Skin epidermis (tissue), 12 donors: ENCODE results near the gene GNAS.

Experiments
- H3K27ac ChIP-seq, 21 experiments: fragments of 200-600 bp; sonication (generic) in 11 of 21; one replicate each; pipeline ENCODE4 v1.5.0; 2020; ENCODE audit warnings: mild to moderate bottlenecking in 3 of 21, inconsistent platforms in 2 of 21, moderate library complexity in 2 of 21
- H3K4me3 ChIP-seq, 7 experiments: fragments of 200-600 bp; sonication (generic) in 2 of 7; one replicate each; pipeline ENCODE4 v1.5.0; 2020; ENCODE audit warnings: inconsistent platforms in 2 of 7, mild to moderate bottlenecking in 2 of 7, moderate library complexity in 1 of 7

Gene GNAS

DNA sequence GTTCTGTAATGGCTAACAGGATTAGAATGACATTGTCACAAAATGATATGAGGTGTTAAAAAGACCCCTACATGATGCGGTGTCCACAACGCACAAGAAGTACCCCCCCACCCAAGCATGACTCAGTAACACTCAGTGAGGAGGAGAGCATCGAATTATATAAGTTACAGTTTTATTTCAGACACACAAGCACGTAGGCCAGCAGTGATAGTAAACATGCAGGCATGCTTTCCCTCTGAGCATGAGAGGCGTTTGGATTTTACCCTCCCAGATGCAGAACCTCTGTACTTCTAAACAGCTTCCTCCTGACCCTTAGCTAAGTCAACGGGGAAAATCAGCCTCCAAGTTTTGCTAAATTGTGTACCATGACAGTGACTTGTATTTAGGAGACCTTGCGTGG is 23.9 kb downstream of the GNAS start:
- Histone ChIP-seq H3K4me3 (no peak overlapping the region), H3K27ac (no peak overlapping the region)

DNA sequence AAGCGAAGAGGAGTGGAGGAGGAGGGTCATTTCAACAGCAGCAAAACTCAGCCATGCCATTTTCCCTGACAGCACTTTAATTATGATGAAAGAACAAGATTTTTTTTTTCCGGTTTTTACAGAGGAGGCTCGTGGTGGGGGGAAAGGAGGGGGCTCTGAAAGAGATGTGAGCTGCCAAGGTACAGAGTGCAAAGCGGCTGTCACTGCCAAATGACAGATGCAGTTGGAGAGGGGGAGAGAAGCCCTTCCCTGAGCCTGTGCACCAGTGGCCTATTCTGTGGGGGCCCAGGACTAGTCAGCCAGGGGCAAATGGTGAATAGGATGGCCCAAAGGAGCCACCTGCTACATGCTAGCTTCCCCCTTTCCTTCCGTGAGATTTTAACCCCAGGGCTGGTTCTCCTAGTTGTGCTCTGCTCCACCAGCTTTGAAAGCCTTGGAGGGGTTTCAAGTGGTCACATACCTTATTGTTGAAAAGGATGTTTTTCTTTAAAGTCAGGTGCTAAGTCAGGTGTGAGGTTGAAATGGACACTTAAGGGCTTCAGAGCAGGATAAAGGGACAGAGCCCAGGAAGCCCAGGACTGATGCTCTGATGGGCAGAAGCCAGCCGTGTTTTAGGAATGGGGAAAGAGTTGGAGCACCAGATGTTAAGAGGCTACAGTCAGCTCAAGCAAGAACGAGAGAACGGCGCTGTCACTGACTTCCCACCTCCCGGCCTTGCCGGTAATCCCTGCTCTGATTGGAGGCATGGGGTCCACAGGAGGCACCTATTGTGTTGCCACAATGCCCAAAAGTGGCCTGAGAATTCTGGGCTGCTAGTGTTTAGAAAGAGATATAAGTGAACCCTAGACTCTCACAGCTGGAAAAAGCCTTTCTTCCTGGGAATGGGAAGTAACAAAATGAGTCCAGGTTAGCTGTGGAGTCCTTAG is 24.8 kb downstream of the GNAS start:
- Histone ChIP-seq H3K27ac (no peak overlapping the region), H3K4me3 (no peak overlapping the region)

DNA sequence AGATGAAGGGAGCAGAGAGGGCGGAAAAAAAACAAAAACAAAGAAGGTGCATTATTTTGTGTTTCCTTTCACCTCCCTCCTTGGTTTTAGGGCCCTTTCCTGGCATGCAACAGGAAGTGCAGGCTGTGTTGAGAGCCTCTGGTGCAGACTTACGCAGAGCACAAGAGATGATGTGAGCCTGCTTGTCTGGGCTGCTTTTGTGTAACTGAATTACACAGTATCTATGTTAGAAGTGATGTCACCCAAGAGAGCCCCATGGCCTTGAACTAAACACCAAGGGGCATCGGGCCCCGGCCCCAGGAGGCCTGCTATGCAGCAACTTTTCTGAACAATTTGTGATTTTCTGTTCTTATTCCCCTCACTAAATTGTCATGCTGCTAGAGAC is 25.5 kb downstream of the GNAS start:
- Histone ChIP-seq H3K27ac (no peak overlapping the region), H3K4me3 (no peak overlapping the region)

DNA sequence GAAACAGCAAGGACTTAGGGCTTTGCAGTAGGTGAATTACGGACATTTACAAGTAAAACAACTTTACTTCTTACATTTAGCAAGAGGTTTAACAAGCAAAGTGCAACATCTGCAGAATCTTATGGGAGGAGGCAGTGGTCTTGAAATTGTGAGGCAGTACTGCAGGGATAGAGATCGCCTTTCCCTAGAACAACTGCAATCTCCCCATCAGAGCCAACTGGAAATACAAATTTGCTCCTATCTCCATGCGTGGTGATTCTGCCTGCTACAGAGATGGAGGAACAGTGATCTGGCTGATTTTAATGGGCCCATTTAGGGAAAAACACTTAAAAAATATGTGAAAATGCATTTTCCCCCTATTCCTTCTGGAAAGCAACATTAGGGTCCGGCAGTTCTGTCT is 25.9 kb downstream of the GNAS start:
- Histone ChIP-seq H3K4me3 (no peak overlapping the region), H3K27ac (no peak overlapping the region)

DNA sequence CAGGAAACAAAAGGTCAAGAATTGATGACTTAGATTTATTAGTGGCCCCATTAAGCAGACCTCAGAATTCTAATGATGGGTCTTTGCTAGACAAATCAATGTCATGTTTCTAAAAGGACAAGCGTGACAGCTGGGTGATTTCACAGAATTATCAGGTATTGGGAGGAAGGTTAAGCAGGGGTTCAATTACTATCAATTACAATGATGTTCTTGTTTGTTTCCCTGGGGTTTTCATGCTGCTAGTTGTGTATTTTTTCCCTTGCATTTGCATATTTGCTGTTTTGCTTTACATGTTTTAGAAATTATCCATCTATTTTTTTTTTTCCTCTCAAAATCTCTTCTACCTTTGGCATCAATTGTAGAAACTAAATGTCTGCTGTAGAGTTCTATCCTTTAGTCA is 27.9 kb downstream of the GNAS start:
- H3K27ac ChIP-seq: no peak overlapping the region
- H3K4me3 ChIP-seq: no peak overlapping the region

DNA sequence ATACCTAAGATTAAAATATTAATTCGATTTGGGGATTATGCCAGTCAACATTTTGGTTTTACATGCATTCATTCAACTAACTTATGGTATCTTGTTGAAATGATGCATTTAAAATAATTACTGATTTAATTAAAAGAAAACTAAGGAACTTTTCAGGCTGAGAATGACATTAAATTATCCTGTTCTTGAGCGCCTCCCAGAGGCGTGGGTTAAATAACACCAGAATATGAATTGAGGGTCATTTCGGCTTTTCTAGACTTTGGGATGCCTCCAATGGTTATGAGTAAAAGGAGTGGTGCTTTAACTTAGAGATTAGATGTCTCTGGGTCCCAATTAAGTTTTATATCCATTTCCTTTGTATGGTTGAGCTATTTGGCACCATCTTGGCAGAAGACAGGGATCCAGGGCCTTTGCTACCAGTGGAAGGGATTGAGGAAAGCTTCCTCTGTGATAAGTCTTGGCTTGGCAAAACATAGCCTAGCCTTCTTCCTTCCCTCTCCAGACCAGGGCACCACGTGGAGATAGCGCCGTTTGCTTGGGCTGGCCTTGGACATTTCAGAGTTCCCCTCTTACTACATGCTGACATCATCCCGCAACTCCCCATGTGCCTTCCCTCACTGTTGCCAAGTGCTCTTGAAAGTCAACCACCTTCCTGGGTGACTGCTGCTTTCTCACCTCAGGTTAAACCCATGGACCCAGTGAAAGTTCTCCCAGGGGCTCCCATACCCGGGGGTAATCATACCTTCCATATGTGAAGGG is 28.7 kb downstream of the GNAS start:
- no peak overlapping the region for H3K4me3 ChIP-seq
- no peak overlapping the region for H3K27ac ChIP-seq

DNA sequence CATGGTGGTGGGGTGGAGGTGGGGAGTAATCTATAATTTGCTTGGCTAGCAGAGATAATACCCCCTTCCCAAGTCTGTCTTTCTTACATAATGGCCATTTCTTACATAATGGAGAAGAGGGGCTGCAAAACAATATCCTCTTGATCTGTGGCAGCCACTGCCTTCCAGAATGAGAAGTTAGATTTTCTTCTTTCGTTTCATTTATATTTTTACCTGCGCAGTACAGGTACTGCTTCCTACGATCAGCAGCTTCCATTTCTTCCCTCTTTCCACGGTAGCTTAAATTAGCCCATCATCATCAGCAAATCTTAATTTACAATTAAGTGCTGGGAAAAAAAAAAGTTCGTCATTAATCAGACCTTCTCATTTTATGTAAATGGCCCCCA is 30.2 kb downstream of the GNAS start:
- H3K27ac ChIP-seq: peak overlapping the region in 1 of 21 experiments; percentile 27

DNA sequence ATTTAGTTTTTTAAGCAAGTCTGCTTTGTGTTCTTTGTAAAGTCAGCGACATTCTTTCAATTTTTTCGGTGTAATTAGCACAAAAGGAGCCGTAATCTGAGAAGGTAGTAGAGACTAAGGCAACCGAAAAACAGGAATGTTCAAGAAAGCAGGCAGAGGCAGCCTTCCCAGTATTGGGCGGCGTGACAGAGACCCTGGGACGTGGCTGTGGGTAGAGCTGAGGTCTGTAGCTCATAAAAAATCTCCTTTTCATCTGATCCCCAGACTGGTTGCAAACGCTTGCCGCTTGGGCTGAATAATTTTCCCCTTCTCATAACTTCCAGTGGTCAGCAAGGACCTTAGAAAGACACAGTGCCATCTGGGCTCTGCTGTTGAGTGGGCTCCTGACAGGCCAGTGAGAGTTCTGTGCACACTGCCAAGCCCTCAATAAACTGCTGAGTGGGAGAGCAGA is 30.8 kb downstream of the GNAS start:
- H3K27ac ChIP-seq: peak overlapping the region in 2 of 21 experiments; percentile 26 to 44
- no peak overlapping the region for H3K4me3 ChIP-seq

More for the DNA sequence above, 30.2 kb downstream of the GNAS start:
- no peak overlapping the region for H3K4me3 ChIP-seq

DNA sequence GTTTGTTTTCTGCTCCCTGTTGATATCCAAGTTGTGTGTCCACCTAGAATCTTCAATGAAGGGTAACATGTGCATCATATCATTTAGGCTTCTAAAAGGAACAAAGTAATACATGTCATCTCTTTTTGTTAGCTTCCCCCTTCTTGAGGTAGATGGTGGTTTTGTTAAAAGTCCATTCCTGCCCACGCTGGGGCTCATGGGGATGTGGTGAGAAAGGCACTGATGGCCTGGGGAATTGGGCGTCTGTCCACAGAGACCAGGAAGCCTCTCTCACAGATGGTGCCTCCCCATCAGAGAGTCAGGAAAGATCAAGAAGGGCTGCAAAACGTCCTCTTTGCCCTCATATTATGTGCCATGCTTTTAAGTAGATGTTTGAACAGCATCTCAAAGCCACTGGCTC is 32.5 kb downstream of the GNAS start:
- Histone ChIP-seq H3K4me3 (no peak overlapping the region), H3K27ac (no peak overlapping the region)

DNA sequence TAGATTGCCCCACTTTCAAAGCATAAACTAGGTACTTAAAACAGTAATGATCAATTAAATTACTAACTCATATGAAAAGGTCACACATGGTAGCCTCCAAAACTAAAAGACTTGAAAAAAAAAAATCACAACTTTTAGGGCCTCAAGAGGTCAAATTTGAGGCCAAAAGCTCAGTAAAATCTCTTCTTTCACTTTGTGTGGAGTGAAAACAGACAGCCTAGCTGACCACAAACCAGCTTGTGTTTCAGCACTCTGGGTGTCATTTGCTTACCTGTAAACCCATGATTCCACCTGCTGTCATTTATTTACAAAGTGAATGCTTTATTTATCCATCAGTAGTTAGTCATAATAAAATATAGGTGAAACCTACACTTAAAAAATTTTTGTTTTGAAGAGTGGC is 34.0 kb downstream of the GNAS start:
- no peak overlapping the region for H3K27ac ChIP-seq
- H3K4me3 ChIP-seq: no peak overlapping the region

DNA sequence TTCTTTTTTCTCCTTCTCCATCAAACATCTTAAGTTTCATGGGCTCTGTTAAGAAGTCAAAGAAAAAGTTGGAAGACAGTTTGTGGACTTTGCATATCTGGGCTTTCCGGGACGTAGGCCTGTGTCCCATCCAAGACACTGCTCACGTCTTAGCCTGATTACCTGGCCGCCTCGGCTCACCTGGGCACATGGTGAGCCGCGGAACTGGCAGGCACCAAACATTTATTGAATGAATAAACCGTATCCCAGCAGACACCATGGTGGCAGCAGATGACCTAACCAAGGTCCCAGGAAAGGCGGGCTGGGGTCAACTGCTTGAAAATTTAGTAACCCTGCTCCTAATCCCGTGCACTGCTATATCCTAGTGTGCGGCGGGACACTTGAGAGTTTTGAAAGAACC is 35.6 kb downstream of the GNAS start:
- Histone ChIP-seq H3K27ac (peak overlapping the region in 16 of 21 experiments; percentile 66 to 99 (median 92)), H3K4me3 (peak overlapping the region; percentile 55 to 91 (median 73))

DNA sequence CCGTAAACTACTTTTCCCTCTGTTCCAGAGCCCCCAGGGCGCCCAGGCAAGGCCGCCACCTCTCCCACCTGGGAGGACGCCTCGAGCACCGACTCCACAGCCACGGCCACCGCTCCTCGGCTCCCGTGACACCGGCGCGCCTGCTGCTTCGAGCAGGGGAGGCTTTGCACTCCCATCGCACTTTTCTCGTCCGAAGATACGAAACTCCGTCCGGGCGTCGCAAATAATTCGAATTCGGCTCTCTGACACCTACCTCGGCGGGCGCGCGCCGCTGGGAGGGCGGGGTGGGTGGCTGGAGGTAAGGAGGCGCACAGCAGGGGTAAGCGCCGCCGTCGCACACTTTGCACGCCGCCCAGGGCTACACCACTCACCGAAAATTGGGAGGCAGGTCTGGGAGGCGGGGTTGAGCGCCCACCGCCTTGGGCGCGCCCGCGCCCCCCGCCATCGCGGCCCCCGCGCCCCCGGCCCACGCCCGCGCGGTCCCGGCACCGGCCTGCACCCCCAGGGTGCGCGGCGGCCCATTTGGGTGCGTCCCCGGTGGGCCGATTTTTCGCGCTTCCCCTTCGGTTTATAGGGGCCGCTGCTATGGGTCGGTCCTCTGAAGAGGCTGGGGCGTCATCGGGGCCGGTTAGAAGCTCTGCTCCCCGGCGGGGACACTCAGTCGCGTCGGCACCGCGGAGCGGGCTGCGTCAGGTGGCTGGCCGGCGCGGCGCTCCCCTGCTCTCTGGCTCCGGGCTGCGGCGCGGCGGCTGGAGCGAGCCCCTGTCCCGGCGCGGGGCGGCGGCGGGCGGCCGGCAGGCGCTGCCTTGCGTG is 36.2 kb downstream of the GNAS start:
- peak overlapping the region in 19 of 21 experiments; percentile 25 to 99 (median 88) for H3K27ac ChIP-seq
- H3K4me3 ChIP-seq: peak overlapping the region; percentile 55 to 91 (median 73)

DNA sequence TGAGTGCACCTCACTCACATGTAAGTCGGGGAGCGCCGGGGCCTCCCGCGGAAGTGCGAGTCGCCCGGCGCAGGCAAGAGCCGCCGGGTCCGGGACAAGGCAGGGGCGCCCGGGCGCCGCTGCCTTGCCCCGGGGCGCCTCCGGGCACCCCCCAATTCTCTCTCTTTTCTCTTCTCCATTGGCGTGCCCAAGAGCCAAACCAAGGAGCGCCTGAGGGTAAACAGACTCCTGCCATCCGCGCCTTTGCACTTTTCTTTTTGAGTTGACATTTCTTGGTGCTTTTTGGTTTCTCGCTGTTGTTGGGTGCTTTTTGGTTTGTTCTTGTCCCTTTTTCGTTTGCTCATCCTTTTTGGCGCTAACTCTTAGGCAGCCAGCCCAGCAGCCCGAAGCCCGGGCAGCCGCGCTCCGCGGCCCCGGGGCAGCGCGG is 36.8 kb downstream of the GNAS start:
- Histone ChIP-seq H3K27ac (peak overlapping the region in 19 of 21 experiments; percentile 20 to 99 (median 89)), H3K4me3 (peak overlapping the region; percentile 55 to 91 (median 73))

DNA sequence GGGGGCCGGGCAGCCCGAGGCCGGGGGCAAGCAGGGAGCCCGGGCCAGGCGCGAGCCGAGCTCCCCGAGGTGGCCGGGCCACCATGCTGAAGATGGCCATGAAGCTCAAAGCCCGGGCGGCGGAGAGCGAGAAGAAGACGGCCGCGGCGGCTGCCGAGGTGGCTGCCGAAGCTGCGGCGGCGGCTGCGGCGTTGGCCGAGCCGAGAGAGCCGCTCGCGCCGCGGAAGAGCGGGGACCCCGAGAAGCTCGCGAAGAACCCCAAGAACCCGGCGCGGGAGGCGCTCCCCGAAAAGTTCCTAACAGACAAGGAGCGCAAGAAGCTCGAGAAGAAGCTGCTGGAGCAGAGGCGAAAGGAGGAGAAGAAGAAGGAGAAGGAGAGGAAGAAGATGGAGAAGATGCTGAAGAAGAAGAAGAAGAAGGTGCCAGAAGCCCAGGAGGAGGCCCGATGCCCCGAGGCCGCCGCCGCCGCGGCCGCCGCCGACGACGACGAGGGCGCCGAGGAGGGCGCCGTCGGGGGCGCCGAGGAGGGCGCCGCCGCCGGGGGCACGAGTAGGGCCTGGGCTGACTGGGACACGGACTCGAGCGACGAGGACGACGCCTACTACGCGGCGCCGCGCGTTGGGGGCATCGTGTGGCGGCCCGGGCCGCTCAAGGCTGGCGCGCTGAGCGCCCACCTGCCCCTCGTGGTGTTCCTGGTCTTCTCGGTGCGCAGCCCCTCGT is 37.4 kb downstream of the GNAS start:
- peak overlapping the region; percentile 37 to 99 (median 93) for H3K27ac ChIP-seq
- peak overlapping the region; percentile 55 to 91 (median 73) for H3K4me3 ChIP-seq

DNA sequence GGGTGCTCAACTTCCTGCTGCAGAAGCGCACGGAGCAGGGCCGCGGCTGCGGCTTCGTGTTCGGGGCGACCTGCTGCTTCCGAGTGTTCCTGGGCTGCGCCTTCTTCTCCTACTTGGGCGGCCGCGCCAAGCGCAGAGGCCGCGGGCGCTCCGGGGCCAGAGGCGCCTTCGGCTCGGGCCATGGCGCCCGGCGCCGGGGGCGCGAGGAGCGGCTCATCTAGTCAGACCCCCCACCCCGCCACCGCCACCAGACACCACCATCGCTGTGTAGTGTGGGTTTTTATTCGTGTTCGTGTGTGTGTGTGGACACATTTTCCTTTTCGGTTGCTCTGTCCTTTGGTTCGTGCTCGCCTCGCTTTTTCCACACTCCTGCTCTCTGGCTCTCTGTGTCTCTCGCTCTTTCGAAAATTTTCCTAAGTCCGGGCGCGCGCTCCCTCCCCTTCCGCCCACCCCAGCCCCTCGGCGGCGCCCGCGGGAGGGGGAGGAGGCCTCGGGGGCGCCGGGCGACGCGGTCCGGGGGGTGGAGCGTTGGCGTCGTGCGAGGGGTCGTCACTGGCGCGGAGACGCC is 38.1 kb downstream of the GNAS start:
- H3K4me3 ChIP-seq: peak overlapping the region; percentile 55 to 91 (median 73)
- H3K27ac ChIP-seq: peak overlapping the region; percentile 80 to 99 (median 93)

DNA sequence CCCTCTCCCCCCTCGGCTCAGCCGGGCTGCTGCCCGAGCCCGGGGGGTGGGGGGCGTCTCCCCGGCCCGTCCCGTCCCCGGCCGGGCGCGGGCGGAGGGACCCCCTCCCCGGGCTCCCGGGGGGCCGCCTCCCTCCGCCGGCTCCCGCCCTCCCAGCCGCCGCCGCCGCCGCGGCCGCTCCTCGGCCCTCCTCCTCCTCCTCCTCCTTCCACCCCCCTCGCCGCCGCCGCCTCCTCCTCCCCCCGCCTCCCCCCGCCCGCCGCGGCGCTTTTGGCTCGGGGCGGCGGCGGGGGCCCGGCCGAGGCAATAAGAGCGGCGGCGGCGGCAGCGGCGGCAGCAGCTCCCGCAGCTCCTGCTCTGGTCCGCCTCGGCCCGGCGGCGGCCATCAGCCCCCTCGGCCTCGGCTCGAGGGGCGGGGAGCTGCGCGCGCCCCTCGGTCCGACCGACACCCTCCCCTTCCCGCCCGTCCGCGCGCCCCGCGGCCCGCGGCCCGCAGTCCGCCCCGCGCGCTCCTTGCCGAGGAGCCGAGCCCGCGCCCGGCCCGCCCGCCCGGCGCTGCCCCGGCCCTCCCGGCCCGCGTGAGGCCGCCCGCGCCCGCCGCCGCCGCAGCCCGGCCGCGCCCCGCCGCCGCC is 38.7 kb downstream of the GNAS start:
- peak overlapping the region; percentile 86 to 99 (median 98) for H3K27ac ChIP-seq
- H3K4me3 ChIP-seq: peak overlapping the region; percentile 55 to 91 (median 73)

DNA sequence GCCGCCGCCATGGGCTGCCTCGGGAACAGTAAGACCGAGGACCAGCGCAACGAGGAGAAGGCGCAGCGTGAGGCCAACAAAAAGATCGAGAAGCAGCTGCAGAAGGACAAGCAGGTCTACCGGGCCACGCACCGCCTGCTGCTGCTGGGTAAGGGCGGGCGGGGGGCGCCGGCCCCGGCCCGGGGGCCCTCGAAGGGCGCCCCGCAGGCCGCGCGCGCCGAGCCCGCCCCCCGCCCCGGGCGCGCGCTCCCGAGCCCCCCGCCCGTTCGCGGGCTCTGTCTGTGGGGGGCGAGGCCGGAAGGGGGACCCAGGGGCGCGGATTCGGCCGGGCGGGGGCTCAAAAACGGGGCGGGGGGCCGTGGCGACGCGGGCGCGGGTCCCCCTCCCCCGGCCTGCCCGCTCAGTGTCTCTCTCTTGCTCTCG is 39.2 kb downstream of the GNAS start:
- peak overlapping the region; percentile 54 to 91 (median 73) for H3K4me3 ChIP-seq
- peak overlapping the region; percentile 86 to 99 (median 98) for H3K27ac ChIP-seq
